ENCODE measurements around the gene KANK4. TPM values are rescaled to one million over a fixed set of nuclear protein-coding genes. Genes with fewer than 3 reads are reported as not detected.

KANK4 gene
- total and polyA plus RNA-seq, 3 donors from 2014 or later: 2.4 to 5.2 (median 2.9) TPM

GRCh38 chr1:62349470-62350233 is 30.4 kb upstream of the KANK4 start:
- no peaks in the 10 kb centered on the region for H3K9me3 ChIP-seq
- TF ChIP-seq POLR2A (IDR thresholded peaks at IDR 0.05): no peak
- TF ChIP-seq, protein P1, sequence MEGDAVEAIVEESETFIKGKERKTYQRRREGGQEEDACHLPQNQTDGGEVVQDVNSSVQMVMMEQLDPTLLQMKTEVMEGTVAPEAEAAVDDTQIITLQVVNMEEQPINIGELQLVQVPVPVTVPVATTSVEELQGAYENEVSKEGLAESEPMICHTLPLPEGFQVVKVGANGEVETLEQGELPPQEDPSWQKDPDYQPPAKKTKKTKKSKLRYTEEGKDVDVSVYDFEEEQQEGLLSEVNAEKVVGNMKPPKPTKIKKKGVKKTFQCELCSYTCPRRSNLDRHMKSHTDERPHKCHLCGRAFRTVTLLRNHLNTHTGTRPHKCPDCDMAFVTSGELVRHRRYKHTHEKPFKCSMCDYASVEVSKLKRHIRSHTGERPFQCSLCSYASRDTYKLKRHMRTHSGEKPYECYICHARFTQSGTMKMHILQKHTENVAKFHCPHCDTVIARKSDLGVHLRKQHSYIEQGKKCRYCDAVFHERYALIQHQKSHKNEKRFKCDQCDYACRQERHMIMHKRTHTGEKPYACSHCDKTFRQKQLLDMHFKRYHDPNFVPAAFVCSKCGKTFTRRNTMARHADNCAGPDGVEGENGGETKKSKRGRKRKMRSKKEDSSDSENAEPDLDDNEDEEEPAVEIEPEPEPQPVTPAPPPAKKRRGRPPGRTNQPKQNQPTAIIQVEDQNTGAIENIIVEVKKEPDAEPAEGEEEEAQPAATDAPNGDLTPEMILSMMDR (IDR thresholded peaks at IDR 0.05): no peak
- H3K4me1 ChIP-seq: no peaks in the 10 kb centered on the region
- no peaks in the 10 kb centered on the region for H3K27me3 ChIP-seq
- H3K4me3 ChIP-seq: no peak overlapping the region
- no peaks in the 10 kb centered on the region for H3K36me3 ChIP-seq (ENCODE audit: low read depth, missing control alignments)
- WGBS, 2 donors: 92 to 94% methylated on average over 2 of the region's 2 CpGs
- intact Hi-C loops (cut with DNase I; ENCODE audit: low total_unique reads): no loop called here
- no peak for DNase-seq
- no peak overlapping the region for H3K27ac ChIP-seq

GRCh38 chr1:62346886-62347285 is 27.7 kb upstream of the KANK4 start:
- no peaks in the 10 kb centered on the region for H3K4me1 ChIP-seq
- TF ChIP-seq, protein P1 (IDR thresholded peaks at IDR 0.05): no peak
- no peak for TF ChIP-seq POLR2A (IDR thresholded peaks at IDR 0.05)
- H3K4me3 ChIP-seq: no peak overlapping the region
- DNase-seq: no peak
- no peaks in the 10 kb centered on the region for H3K36me3 ChIP-seq (ENCODE audit: low read depth, missing control alignments)
- H3K9me3 ChIP-seq: no peaks in the 10 kb centered on the region
- intact Hi-C loops (cut with DNase I; ENCODE audit: low total_unique reads): no loop called here
- H3K27ac ChIP-seq: no peak overlapping the region
- H3K27me3 ChIP-seq: no peaks in the 10 kb centered on the region
- 86 to 90% methylated on average over 4 of the region's 4 CpGs for WGBS, 2 donors

- H3K36me3 ChIP-seq (ENCODE audit: low read depth, missing control alignments): no peaks in the 10 kb centered on the region
- TF ChIP-seq POLR2A (IDR thresholded peaks at IDR 0.05): no peak
- TF ChIP-seq, protein P1 (IDR thresholded peaks at IDR 0.05): no peak
- H3K4me3 ChIP-seq: no peak overlapping the region
- no peak for DNase-seq
- intact Hi-C loops (cut with DNase I; ENCODE audit: low total_unique reads): no loop called here
- H3K4me1 ChIP-seq: no peaks in the 10 kb centered on the region
- H3K9me3 ChIP-seq: no peaks in the 10 kb centered on the region
- WGBS, 2 donors: 85 to 97% methylated on average over 5 of the region's 5 CpGs
- no peak overlapping the region for H3K27ac ChIP-seq
- no peaks in the 10 kb centered on the region for H3K27me3 ChIP-seq
Measured at GRCh38 chr1:62343911-62344310, 24.7 kb upstream of the KANK4 start.

- no peak overlapping the region for H3K27ac ChIP-seq
- 92 to 94% methylated on average over 3 of the region's 3 CpGs for WGBS, 2 donors
- TF ChIP-seq, protein P1 (IDR thresholded peaks at IDR 0.05): no peak
- no peak for TF ChIP-seq POLR2A (IDR thresholded peaks at IDR 0.05)
- H3K4me3 ChIP-seq: no peak overlapping the region
- H3K27me3 ChIP-seq: no peaks in the 10 kb centered on the region
- intact Hi-C loops (cut with DNase I; ENCODE audit: low total_unique reads): no loop called here
- no peaks in the 10 kb centered on the region for H3K9me3 ChIP-seq
- peaks cover 14% of the 10 kb centered on the region for H3K4me1 ChIP-seq
- no peak for DNase-seq
- H3K36me3 ChIP-seq (ENCODE audit: low read depth, missing control alignments): no peaks in the 10 kb centered on the region
Measured at GRCh38 chr1:62342270-62342669, 23.0 kb upstream of the KANK4 start.

GRCh38 chr1:62341615-62342014 is 22.4 kb upstream of the KANK4 start:
- H3K4me3 ChIP-seq: no peak overlapping the region
- DNase-seq: no peak
- 58 to 60% methylated on average over 4 of the region's 4 CpGs for WGBS, 2 donors
- H3K36me3 ChIP-seq (ENCODE audit: low read depth, missing control alignments): no peaks in the 10 kb centered on the region
- TF ChIP-seq POLR2A (IDR thresholded peaks at IDR 0.05): no peak
- TF ChIP-seq, protein P1 (IDR thresholded peaks at IDR 0.05): no peak
- H3K27ac ChIP-seq: no peak overlapping the region
- H3K9me3 ChIP-seq: no peaks in the 10 kb centered on the region
- H3K4me1 ChIP-seq: peaks cover 16% of the 10 kb centered on the region
- intact Hi-C loops (cut with DNase I; ENCODE audit: low total_unique reads): no loop called here
- no peaks in the 10 kb centered on the region for H3K27me3 ChIP-seq

All from testis (tissue), 3 donors.